HG03045 (cell line): ENCODE results near the gene HACD2.

Experiments
- ATAC-seq: cut with Tn5 transposase; IDR thresholded peaks from one replicate; pipeline ENCODE4 v1.9.1; 2021; ENCODE audit warnings: mild to moderate bottlenecking, moderate library complexity; ENCODE audit not compliant: unreplicated experiment

HACD2 gene

GRCh38 chr3:123571973-123572365, 12.9 kb downstream of the HACD2 start:
- no peak for ATAC-seq

- ATAC-seq = no peak
Measured at GRCh38 chr3:123571264-123571972, 13.4 kb downstream of the HACD2 start.

DNA sequence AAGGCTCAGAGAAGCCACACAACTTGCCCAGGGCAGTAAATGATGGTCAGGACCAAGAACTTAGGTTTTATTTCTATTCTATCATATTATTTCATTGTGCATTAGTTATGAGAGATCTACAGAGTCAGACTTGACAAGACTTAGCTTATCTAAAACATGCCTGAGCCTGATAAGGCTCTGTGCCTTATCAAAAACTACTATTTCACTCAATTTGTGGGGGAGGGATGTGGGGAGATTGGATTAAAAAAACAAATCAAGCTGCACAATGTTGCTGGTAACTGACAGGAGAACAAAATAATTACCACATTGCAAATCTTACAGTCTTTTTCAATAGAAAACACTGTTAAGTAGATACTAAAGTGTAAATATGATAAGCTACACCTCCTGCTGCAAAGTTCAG, 16.0 kb downstream of the HACD2 start:
- ATAC-seq = no peak

- no peak for ATAC-seq
Measured at GRCh38 chr3:123568034-123568433, 16.8 kb downstream of the HACD2 start.

- no peak for ATAC-seq
Measured at GRCh38 chr3:123564056-123564455, 20.8 kb downstream of the HACD2 start.

DNA sequence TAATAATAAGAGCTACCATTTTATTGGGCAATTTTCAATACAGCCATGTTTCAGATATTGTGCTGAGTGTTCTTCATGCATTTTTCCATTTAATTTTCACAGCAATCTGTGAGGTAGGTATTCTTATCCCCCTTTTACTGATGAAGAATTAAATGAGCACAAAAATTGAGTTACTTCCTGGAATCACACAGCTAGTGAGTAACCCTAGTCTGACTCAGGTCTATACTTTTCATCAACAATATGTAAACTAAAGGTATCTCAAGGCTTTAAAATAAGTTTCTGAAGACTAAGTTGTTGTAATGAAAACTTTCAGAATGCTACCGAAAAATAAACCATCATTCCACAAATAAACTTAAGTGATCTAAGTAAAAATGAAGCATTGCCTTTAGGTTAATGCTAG, 22.3 kb downstream of the HACD2 start:
- ATAC-seq = no peak

- ATAC-seq = no peak
Measured at GRCh38 chr3:123561188-123561587, 23.7 kb downstream of the HACD2 start.

GRCh38 chr3:123559040-123559861, 25.6 kb downstream of the HACD2 start:
- no peak for ATAC-seq

DNA sequence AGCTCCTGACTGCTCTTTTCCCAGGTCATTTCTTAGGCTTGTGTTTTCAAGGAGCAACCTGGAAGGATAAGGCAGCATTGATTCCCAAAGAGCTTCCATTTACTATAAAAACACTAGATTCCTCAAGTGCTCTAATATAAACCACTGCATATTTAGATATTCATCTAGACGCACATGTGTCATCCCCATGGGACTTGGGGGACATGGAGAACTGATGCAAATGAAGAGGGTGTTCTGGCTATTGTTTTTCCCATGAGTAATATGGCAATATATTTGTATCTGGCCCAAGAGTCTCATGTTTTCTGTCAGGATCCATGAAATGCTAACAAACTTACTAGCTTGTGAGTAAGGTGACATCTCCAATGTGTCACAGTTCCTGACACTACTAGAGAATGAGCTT, 31.3 kb downstream of the HACD2 start:
- ATAC-seq = no peak

- ATAC-seq = no peak
Measured at GRCh38 chr3:123552768-123553167, 32.1 kb downstream of the HACD2 start.

DNA sequence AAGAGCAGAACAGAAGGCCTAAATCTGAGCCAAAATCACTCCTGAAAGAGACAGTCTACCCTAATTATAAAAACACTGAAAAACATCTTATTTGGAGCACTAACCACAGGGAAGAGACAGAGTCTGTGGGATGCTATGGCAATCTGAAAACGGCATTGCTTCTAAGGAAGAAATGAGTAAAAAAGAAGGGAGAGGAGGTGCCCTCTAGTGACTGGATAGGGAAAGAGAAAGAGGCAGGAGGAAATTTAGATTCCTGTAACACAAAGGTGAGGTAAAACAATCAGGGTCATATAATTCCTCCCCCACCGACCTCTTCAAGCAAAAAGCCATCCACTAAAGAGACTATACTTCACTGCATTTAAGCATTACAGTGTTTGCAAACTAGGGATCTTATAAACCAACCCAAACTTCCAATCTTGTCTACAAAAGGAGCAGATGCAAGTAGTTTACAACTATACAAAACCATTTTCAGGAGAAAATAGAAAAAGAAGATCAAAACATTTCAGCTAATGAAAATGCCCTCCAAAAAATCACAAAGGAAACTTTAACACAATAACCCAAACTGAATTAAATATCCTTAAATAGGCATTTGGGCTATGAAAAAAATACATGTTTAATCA, 32.6 kb downstream of the HACD2 start:
- ATAC-seq = no peak

DNA sequence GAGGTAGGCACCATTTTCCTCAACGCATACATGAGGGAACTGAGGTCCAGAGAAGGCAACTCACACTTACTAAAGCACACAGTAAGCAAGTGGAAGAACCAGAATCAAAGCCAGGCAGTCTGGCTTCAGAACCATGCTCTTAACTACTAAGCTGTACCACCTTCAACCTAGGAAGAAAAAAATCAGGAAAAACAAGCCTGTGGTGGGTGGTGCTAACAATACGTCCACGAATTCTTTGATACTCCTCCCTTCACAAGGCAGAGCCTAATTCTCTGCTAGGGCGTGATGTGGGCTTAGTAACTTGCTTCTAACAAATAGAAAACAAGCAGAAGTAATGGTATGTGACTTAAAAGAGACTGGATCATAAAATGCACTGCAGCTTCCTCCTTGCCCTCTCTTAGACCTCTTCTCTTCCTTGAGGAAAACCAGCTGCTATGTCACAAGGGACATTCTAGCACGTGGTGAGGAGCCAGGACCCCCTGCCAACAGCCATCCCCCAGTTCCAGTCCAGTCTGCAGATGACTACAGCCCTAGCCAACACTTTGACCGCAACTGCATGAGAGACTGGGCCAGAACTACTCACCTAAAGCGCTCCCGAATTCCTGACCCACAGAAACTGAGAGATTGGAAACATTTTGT, 36.9 kb downstream of the HACD2 start:
- ATAC-seq = no peak

GRCh38 chr3:123546133-123546755, 38.6 kb downstream of the HACD2 start:
- no peak for ATAC-seq

DNA sequence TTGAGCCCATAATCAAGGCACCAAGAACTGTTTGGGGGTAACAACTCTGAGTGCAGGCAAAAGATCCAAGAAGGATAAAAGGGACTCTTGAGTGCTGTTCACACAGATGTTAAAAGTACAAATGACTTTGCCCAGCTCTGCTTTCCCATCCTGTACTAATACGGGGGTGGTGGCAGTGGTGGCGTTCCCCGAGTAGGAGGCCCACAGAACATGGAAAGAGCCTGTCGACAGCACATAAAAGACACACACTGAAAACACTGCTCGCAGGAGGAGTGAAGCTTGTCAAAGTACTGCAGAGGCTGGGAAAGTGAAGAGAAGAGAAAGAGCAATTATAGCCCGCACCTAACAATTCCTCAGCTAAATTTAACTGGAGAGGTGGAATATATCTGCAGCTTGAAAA, 40.9 kb downstream of the HACD2 start:
- ATAC-seq = no peak

GRCh38 chr3:123540285-123540684, 44.6 kb downstream of the HACD2 start:
- no peak for ATAC-seq

DNA sequence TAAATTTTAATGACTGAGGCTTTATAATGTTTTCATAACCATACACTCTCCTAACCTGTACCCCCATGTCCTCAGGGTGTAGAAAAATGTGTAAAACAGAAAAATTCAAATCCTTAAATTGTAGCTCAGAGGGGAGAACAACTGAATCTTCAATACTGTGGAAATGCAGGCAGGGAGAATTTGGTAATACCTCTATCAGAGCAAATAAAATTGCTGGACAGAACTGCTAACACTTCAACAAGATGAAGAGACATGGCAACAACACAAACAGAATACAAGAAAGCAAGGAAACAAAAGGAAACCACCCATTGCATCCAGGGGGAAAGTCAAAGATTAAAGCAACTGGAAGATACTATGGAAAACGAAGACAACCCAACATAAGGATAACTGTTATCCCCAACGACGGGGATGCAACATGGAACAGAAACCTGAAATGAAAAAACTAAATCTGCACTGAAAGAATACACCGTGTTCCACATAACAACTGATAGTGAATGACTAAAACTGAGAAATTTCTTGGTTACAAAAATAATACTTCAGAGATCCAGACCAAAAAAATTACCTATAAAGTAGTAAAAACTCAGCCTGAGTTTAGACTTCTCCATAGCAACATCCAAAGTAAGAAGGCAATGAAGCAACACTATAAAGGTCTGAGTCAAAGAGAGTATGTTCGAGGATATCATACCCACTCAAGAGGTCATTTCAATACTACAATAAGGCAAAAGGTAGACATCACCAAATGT, 48.5 kb downstream of the HACD2 start:
- ATAC-seq = no peak

DNA sequence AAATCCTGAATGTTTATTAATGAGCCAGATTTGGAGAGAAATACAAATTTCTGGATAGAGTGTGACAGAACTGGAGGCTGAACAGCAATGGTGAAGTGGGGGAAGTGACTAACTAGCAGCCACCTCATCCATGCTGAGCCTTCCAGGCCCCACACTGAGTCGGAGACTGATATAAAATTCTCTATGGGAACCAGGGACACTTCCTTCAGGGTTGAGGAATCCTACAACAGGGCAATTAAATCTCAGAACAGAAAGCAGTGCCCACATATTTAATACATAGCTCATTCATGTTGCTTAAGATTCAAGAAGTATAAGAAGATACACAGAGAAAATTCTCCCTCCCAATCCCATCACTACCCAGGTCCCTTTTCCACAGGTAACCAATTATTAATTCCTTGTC, 49.3 kb downstream of the HACD2 start:
- ATAC-seq = no peak

DNA sequence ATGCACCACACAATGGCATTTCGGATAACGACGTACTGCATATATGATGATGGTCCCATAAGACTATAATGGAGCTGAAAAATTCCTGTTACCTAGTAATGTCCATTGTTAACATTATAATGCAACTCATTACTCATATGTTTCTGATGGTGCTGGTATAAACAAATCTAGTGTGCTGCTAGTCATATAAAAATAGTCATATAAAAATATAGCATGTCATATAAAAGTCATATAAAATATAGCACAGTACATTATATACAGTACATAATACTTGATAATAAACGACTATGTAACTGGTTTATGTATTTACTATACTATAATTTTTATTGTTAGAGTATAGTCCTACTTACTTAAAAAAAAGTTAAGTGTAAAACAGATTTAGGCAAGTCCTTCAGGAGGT, 50.6 kb downstream of the HACD2 start:
- ATAC-seq = no peak

- ATAC-seq = no peak
Measured at GRCh38 chr3:123533554-123534159, 51.2 kb downstream of the HACD2 start.

DNA sequence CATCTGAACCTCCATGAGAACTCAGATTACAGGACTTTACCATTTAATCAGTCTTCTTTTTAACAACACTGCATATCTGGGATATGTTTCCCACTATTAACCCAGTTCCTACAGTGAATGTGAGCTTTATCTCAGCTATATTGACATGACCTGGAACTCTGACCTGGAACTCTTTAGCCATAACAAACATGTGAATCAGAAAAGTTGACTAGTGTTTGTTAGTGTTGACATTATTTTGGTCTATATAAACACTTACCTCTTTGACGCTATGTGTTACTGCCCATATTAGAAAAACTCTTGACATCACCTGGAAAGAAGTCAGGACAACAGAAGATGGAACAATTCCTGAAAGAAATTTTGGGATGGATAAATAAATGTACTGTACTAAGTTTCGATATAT, 56.7 kb downstream of the HACD2 start:
- ATAC-seq = no peak
